ENCODE results near the gene PARN.

Gene PARN

GRCh38 chr16:14495213-14496046 is 134.6 kb downstream of the PARN start:
- DNase-seq = no peak

- no peak for DNase-seq
Measured at GRCh38 chr16:14494396-14494966, 135.6 kb downstream of the PARN start.

GRCh38 chr16:14493791-14494190 is 136.3 kb downstream of the PARN start:
- no peak for DNase-seq

- no peak for DNase-seq
Measured at GRCh38 chr16:14492614-14493013, 137.4 kb downstream of the PARN start.

- no peak for DNase-seq
Measured at GRCh38 chr16:14491861-14492529, 138.1 kb downstream of the PARN start.

- no peak for DNase-seq
Measured at GRCh38 chr16:14490235-14490634, 139.8 kb downstream of the PARN start.

GRCh38 chr16:14489460-14489859 is 140.6 kb downstream of the PARN start:
- no peak for DNase-seq

DNA sequence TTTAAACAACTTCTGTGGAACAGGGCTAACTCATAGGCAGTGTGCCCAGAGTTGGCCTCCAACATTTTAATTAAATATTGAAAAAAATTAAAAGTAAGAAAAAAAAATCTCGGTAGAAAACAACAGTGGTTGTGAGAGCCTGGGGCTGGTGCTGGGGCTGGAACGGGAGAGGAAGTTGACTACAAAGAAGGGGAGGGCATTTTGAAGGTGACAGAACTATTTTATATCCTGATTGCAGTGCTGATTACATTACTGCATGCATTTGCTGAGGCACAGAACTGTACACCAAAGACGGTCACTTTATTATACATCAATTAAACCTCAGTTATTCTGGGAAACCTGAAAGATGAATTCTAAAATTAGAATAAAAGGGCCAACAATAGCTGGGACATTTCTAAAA is 142.5 kb downstream of the PARN start:
- no peak for DNase-seq

GRCh38 chr16:14486520-14487303 is 143.3 kb downstream of the PARN start:
- DNase-seq = no peak

GRCh38 chr16:14485811-14486519 is 144.1 kb downstream of the PARN start:
- DNase-seq = no peak

DNA sequence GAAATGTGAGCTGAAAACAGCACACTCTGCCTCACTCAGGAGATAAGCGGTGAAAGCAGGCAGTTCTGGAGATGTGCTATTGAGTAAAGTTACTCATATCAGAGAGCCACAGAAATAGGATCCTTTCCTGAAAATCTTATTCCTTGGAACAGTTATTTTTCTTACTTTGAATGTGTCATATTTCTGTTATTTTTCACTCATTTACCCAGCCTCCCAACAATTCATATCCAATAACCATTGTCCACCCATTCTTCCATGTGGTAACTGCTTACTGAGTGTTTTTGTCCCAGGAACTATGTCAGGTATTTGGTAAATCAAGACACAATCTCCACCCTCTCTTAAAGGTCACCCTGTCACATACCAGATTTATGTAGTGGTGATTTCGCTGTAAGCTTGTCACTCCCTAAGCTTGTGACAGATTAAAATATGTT is 144.9 kb downstream of the PARN start:
- DNase-seq = no peak

GRCh38 chr16:14483819-14484385 is 146.2 kb downstream of the PARN start:
- DNase-seq = no peak

DNA sequence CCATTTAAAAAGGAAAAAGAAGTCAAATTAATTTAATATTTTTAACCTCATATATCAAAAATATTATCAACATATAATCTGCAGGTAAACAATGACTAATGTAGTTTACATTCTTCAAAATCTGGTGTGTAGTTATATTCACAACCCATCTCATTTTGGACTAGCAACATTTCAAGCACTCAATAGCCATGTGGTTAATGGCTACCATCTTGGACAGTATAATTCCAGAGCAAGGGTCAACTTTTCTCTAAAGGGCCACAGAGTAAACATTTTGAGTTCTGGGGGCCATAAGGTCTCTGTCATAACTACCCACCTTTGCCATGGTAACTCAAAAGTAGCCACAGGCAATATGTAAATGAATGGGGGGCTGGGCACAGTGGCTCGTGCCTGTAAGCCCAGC is 153.9 kb downstream of the PARN start:
- no peak for DNase-seq

- no peak for DNase-seq
Measured at GRCh38 chr16:14475370-14476139, 154.5 kb downstream of the PARN start.

- no peak for DNase-seq
Measured at GRCh38 chr16:14473488-14473887, 156.6 kb downstream of the PARN start.

DNA sequence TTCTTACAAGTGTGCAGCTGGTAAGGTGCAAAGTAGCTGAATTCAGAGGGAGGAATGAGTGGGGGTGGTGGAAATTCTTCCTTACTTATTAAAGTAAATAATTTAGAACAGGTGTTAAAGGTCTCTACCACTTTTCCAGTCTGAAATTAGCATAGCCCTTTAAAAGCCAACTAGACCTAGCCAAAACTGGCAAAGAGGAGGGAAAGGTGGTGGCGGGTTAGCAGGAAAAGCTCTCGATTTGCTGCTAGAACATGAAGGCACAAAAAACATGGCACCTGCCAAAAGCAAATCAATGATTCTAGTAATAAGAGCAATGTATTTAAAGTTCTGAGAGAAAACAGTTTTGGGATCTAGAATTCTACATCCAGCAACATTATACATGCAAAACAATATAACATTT is 157.7 kb downstream of the PARN start:
- no peak for DNase-seq

DNA sequence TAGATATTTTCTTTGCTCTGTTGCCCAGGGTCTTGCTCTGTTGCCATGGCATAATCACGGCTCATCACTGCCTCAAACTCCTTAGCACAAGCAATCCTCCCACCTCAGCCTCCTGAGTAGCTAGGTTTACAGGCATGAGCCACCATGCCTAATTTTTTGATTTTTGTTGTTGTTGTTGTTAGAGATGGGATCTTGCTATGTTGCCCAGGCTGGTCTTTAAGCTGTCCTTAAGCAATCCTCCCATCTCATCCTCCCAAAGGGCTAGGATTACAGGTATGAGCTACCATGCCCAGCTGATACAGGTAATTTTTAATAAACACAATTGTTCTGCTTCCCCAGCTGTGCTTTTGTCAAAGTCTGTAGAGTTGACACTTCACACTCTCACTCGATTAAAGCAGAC is 159.3 kb downstream of the PARN start:
- DNase-seq = no peak

- no peak for DNase-seq
Measured at GRCh38 chr16:14465799-14466198, 164.3 kb downstream of the PARN start.

DNA sequence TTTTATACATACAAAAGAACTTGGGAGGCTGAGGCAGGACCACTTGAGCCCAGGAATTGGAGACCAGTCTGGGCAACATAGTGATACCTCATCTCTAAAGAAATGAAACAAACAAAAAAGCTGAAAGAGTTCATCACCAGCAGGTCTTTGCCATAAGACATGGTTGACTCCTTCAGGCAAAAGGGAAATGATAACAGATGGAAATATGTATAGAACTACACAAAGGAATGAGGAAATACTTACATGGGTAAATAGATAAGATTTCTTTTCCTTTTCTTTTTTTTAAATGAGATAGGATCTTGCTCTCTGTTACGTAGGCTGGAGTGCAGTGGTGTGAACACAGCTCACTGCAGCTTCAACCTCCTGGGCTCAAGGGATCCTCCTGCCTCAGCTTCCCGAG is 165.3 kb downstream of the PARN start:
- DNase-seq = no peak

DNA sequence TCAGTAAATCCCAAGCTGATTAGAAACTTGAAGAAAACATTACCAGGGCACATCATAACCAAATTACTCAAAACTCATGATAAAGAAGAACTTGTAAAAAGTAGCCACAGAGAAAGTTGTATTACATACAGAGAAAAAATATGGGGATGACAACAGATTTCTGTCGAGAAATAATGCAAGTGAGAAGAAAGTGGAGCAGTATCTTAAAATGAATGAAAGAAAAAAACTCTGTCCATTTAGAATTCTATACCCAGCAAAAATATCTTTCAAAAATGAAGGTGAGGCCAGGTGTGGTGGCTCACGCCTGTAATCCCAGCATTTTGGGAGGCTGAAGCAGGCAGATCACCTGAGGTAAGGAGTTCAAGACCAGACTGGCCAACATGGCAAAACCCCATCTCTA is 165.9 kb downstream of the PARN start:
- no peak for DNase-seq

GRCh38 chr16:14462811-14463210 is 167.2 kb downstream of the PARN start:
- DNase-seq = no peak

DNA sequence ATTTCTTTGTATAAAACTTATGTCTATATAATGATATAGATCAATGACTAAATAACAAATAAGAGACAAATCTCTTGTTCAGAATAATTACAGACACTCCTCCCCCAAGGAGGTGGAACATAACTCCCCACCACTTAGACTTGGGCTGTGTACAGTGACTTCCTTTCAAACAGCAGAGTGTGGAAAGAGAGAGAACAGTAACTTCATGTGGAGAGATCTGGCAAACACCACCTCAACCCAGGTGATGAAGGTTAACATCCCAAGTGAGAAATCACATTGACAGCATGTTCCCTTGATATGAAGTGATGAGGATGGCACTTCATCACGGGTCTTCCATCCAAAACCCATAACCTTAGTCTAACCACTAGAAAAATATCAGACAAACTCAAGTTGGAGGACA is 169.3 kb downstream of the PARN start:
- DNase-seq = no peak

Measured in KG1 (cell line).